Right lobe of liver (tissue), 4 donors: ENCODE data around the gene KIAA0513.
"Not testable (repeated sequence)": the region's sequence is repeated elsewhere in the genome, so short reads cannot be mapped to it uniquely, and the experiment has no call there.

Source experiments
- CTCF ChIP-seq, 4 donors: fragments of 200-600 bp in 3 of 4; fragments of 450-650 bp in 1 of 4; IDR thresholded peaks; one replicate each; pipeline versions ENCODE4 v1.5.1 to v1.8.0; 2016 to 2022; ENCODE audit warnings: antibody characterized with exemption in 4 of 4, mild to moderate bottlenecking in 2 of 4
- POLR2A ChIP-seq: fragments of 450-650 bp; IDR thresholded peaks from one replicate; pipeline ENCODE4 v1.6.1; 2017; ENCODE audit warnings: antibody characterized with exemption, mild to moderate bottlenecking
- donor health status: DM: no; HTN: no; CAD: no.
- donor health status: DM: no; HTN: no; CAD: no.
- donor health status: DM: no; HTN: yes; CAD: no.

GRCh38 chr16:85123441-85123840 lies 95.8 kb downstream of the KIAA0513 start:
- TF ChIP-seq CTCF (IDR thresholded peaks at IDR 0.05); POLR2A: not testable (repeated sequence)
